ENCODE results near the gene ZNF335.

DNA sequence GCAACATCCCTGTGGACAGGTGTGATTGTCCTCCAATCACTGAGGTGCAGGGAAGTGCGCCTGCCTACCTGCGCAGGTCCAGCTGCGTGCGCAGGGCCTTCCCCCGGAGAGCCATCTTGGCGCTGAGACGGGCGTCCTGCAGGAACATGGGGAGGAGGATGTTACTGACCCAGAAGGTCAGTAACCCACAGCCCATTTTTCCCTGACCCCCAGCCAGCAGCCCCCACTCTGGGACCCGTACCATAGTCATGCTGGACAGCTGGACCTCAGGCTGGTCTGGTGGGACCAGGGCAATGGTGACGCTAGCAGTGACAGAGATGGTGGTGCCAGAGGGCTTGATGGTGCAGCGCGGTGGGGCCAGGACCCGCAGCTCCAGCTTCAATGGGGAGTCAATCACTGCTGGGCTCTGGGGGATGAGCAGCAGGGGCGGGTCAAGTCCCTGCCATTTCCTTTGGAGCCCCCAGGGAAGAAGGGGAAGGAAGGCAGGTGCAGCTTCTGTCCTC is 69.8 kb downstream of the ZNF335 start:
- TF ChIP-seq CTCF (IDR thresholded peaks at IDR 0.05; ENCODE audit: poor library complexity) (no peak), EZH2 (IDR thresholded peaks at IDR 0.05; ENCODE audit: borderline replicate concordance) (no peak)
